A549 (cell line): ENCODE results near the gene CAMK4. TPM values are rescaled to one million over a fixed set of nuclear protein-coding genes. Genes with fewer than 3 reads are reported as not detected.

Source experiments
- ATAC-seq, 2 experiments: fragments of 200-7000 bp in 1 of 2; fragments of >200 bp in 1 of 2; cut with Nextera tagmentation in 1 of 2; cut with Tn5 transposase in 1 of 2; 3 replicates each; pipeline versions ENCODE4 v1.8.0 to v1.9.1; 2018 to 2020; ENCODE audit warnings: mild to moderate bottlenecking in 1 of 2, moderate library complexity in 1 of 2
- CTCF ChIA-PET: fragments of 300-600 bp; sonication (Branson Sonifier 250); formaldehyde crosslinking; extraction: SDS; loops from one replicate; lab custom pipeline; 2021; ENCODE audit warnings: antibody characterized with exemption, inconsistent platforms; lab: Yijun Ruan, JAX
- POLR2A ChIA-PET: fragments of 350-600 bp; formaldehyde crosslinking; extraction: SDS; loops from one replicate; lab custom pipeline; 2021; ENCODE audit warnings: antibody characterized with exemption, inconsistent platforms; lab: Yijun Ruan, JAX
- DNase-seq, 2 experiments: peaks; one replicate each; pipeline versions ENCODE4 v3.0.0 to v3.0.0-alpha.2; 2011 to 2016; ENCODE audit warnings: low read depth in 1 of 2, low spot score in 1 of 2
- FAIRE-seq: peaks from 2 replicates; lab custom pipeline; 2011; peaks lifted over from hg19 to GRCh38; lab: Jason Lieb, UNC
- H3K27ac ChIP-seq, 2 experiments: fragments of >200 bp; sonication (Bioruptor Twin); formaldehyde crosslinking; 3 replicates each; pipeline ENCODE4 v1.5.1; 2016 to 2017
- H3K4me1 ChIP-seq: fragments of >200 bp; sonication (Bioruptor Twin); formaldehyde crosslinking; 3 replicates; pipeline ENCODE4 v1.6.1; 2016
- H3K4me2 ChIP-seq: fragments of >200 bp; sonication (Bioruptor Twin); formaldehyde crosslinking; 3 replicates; pipeline ENCODE4 v1.6.1; 2016
- H3K4me3 ChIP-seq: fragments of >200 bp; sonication (Bioruptor Twin); formaldehyde crosslinking; 3 replicates; pipeline ENCODE4 v1.5.1; 2016
- H3K9me3 ChIP-seq: fragments of >200 bp; sonication (Bioruptor Twin); formaldehyde crosslinking; 3 replicates; pipeline ENCODE4 v1.6.1; 2016
- BHLHE40 ChIP-seq: IDR thresholded peaks from 2 replicates; pipeline ENCODE4 v1.6.1; 2012; ENCODE audit warnings: low read depth, low read length, inconsistent platforms
- CHD2 ChIP-seq: fragments of 150-350 bp; IDR thresholded peaks from 2 replicates; pipeline ENCODE4 v1.6.1; 2014; ENCODE audit warnings: low read length; ENCODE audit not compliant: partially characterized antibody
- CHD4 ChIP-seq: fragments of 200-600 bp; sonication (generic); IDR thresholded peaks from 2 replicates; pipeline ENCODE4 v1.6.1; 2016; ENCODE audit warnings: antibody characterized with exemption, mild to moderate bottlenecking, borderline replicate concordance
- EHMT2 ChIP-seq: fragments of 200-600 bp; sonication (generic); IDR thresholded peaks from 2 replicates; pipeline ENCODE4 v1.6.1; 2016; ENCODE audit warnings: antibody characterized with exemption, low read depth, mild to moderate bottlenecking, moderate library complexity
- FOSB ChIP-seq: fragments of 250-450 bp; sonication (Bioruptor Pico); IDR thresholded peaks from 2 replicates; pipeline ENCODE4 v1.5.0; 2020; ENCODE audit warnings: mild to moderate bottlenecking, moderate library complexity
- FOSL2 ChIP-seq, 2 experiments: fragments of 450-650 bp in 1 of 2; fragments of >200 bp in 1 of 2; sonication (Bioruptor Twin) in 1 of 2; formaldehyde crosslinking; IDR thresholded peaks; 2 replicates each; pipeline versions ENCODE4 v1.5.0 to v1.6.1; 2016 to 2020; ENCODE audit warnings: mild to moderate bottlenecking in 1 of 2, moderate library complexity in 1 of 2
- FOXS1 ChIP-seq: fragments of 250-450 bp; sonication (Bioruptor Pico); IDR thresholded peaks from 2 replicates; pipeline ENCODE4 v1.5.0; 2020; ENCODE audit warnings: mild to moderate bottlenecking, moderate library complexity
- GATA3 ChIP-seq: IDR thresholded peaks from 2 replicates; pipeline ENCODE4 v1.6.1; 2012; ENCODE audit warnings: borderline replicate concordance
- HOXA7 ChIP-seq: fragments of 250-450 bp; sonication (Bioruptor Pico); IDR thresholded peaks from 2 replicates; pipeline ENCODE4 v1.5.0; 2020; ENCODE audit warnings: mild to moderate bottlenecking, moderate library complexity
- JUN ChIP-seq, 2 experiments: fragments of >200 bp; sonication (Bioruptor Twin); formaldehyde crosslinking; IDR thresholded peaks; 2 replicates in 1 of 2; 3 replicates in 1 of 2; pipeline ENCODE4 v1.6.1; 2016 to 2017
- KDM5A ChIP-seq: fragments of 200-600 bp; sonication (generic); IDR thresholded peaks from 2 replicates; pipeline ENCODE4 v1.6.1; 2016; ENCODE audit warnings: antibody characterized with exemption, mild to moderate bottlenecking
- MAFK ChIP-seq: fragments of 450-650 bp; IDR thresholded peaks from 2 replicates; pipeline ENCODE4 v1.6.1; 2014; ENCODE audit not compliant: partially characterized antibody
- MAZ ChIP-seq: fragments of 150-350 bp; IDR thresholded peaks from 2 replicates; pipeline ENCODE4 v1.6.1; 2014; ENCODE audit warnings: antibody characterized with exemption, low read depth, low read length, borderline replicate concordance
- PHF8 ChIP-seq: fragments of 200-600 bp; sonication (generic); IDR thresholded peaks from 2 replicates; pipeline ENCODE4 v1.6.1; 2016; ENCODE audit warnings: low read depth, mild to moderate bottlenecking, antibody characterized with exemption, moderate library complexity, borderline replicate concordance
- POLR2A ChIP-seq: IDR thresholded peaks from 2 replicates; pipeline ENCODE4 v1.6.1; 2012; ENCODE audit warnings: mild to moderate bottlenecking, low read length
- POLR2AphosphoS2 ChIP-seq: conservative IDR thresholded peaks from 2 replicates; pipeline ENCODE4 v1.6.1; 2012; ENCODE audit warnings: low read length, improper control_type of control experiment, inconsistent platforms
- RARB ChIP-seq: fragments of 250-450 bp; sonication (Bioruptor Pico); IDR thresholded peaks from 2 replicates; pipeline ENCODE4 v1.8.0; 2021; ENCODE audit warnings: mild to moderate bottlenecking, moderate library complexity
- RCOR1 ChIP-seq: fragments of 150-350 bp; IDR thresholded peaks from 2 replicates; pipeline ENCODE4 v1.6.1; 2014; ENCODE audit warnings: antibody characterized with exemption, low read length, low read depth
- TFCP2L1 ChIP-seq: fragments of 250-450 bp; sonication (Bioruptor Pico); IDR thresholded peaks from 2 replicates; pipeline ENCODE4 v1.5.0; 2021; ENCODE audit warnings: mild to moderate bottlenecking
- ZFP36 ChIP-seq: fragments of 450-650 bp; IDR thresholded peaks from 2 replicates; pipeline ENCODE4 v1.6.1; 2014; ENCODE audit warnings: borderline replicate concordance; ENCODE audit not compliant: partially characterized antibody
- ZSCAN20 ChIP-seq: fragments of 250-450 bp; sonication (Bioruptor Pico); IDR thresholded peaks from 2 replicates; pipeline ENCODE4 v1.8.0; 2022; ENCODE audit warnings: mild to moderate bottlenecking, moderate library complexity
- WGBS: methylation state at CpG from one replicate; pipeline ENCODE4 v1.1.6; 2017; ENCODE audit errors: missing lambda C conversion rate; 5-methylcytosine and 5-hydroxymethylcytosine counted together
- polyA plus RNA-seq, 4 experiments: library from polyadenylated mRNA; depleted of rRNA in 3 of 4; stranded (reverse); fragments of >200 nt; fragmentation: RNase III in 1 of 4; extraction: RNeasy Plus Mini Kit Qiagen cat#74134 plus additional on column Dnase treatment in 1 of 4; gene quantifications; 2 replicates in 3 of 4; 3 replicates in 1 of 4; pipeline ENCODE4 v1.2.3, GENCODE V29; 2011 to 2017
- TF ChIP-seq, protein P1 (sequence below): fragments of 200-600 bp; sonication (generic); IDR thresholded peaks from 2 replicates; pipeline ENCODE4 v1.6.1; 2016; ENCODE audit warnings: antibody characterized with exemption, mild to moderate bottlenecking, moderate library complexity
- TF ChIP-seq, protein P2 (sequence below): IDR thresholded peaks from 2 replicates; pipeline ENCODE4 v1.6.1; 2012
- TF ChIP-seq, protein P3 (sequence below): IDR thresholded peaks from 2 replicates; pipeline ENCODE4 v1.6.1; 2012
- TF ChIP-seq, protein P4 (sequence below): fragments of 250-450 bp; sonication (Bioruptor Pico); IDR thresholded peaks from 2 replicates; pipeline ENCODE4 v1.5.0; 2021; ENCODE audit warnings: mild to moderate bottlenecking, moderate library complexity, borderline replicate concordance
- TF ChIP-seq, protein P5 (sequence below): fragments of 250-450 bp; sonication (Bioruptor Pico); IDR thresholded peaks from 2 replicates; pipeline ENCODE4 v1.5.0; 2020; ENCODE audit warnings: low read depth, mild to moderate bottlenecking, moderate library complexity

Gene CAMK4
- polyA plus RNA-seq, 2 of the 4 experiments (the other 2 are of a cell fraction): not detected

DNA sequence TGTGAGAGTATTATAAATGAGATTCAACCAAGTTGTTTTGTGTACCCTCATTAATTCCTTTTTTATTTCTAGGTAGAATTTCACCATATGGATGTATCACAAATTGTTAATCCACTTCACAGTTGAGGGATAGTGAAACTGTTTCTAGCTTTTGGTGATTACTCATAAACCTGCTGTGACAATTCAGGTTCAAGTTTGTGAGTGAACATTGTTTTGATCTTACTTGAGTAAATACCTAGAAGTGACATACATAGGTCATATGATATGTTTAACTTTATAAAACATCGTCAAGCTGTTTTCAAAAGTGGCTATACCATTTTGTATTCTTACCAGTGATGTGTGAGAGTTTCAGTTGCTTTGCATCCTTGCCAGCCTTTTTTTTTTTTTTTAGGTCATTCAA lies 112.9 kb downstream of the CAMK4 start:
- CTCF ChIA-PET: interaction anchor here (0.6 to 1.0 kb wide), 2 partner anchors 49 to 186 kb away, joined by 3 to 4 read pairs; no protein-coding TSS in a partner anchor
- H3K9me3 ChIP-seq: no peaks in the 10 kb centered on the region
- DNase-seq: no peak
- no peak for ATAC-seq
- POLR2A ChIA-PET: no interaction called here
- no peak for FAIRE-seq
- TF ChIP-seq, protein P1, sequence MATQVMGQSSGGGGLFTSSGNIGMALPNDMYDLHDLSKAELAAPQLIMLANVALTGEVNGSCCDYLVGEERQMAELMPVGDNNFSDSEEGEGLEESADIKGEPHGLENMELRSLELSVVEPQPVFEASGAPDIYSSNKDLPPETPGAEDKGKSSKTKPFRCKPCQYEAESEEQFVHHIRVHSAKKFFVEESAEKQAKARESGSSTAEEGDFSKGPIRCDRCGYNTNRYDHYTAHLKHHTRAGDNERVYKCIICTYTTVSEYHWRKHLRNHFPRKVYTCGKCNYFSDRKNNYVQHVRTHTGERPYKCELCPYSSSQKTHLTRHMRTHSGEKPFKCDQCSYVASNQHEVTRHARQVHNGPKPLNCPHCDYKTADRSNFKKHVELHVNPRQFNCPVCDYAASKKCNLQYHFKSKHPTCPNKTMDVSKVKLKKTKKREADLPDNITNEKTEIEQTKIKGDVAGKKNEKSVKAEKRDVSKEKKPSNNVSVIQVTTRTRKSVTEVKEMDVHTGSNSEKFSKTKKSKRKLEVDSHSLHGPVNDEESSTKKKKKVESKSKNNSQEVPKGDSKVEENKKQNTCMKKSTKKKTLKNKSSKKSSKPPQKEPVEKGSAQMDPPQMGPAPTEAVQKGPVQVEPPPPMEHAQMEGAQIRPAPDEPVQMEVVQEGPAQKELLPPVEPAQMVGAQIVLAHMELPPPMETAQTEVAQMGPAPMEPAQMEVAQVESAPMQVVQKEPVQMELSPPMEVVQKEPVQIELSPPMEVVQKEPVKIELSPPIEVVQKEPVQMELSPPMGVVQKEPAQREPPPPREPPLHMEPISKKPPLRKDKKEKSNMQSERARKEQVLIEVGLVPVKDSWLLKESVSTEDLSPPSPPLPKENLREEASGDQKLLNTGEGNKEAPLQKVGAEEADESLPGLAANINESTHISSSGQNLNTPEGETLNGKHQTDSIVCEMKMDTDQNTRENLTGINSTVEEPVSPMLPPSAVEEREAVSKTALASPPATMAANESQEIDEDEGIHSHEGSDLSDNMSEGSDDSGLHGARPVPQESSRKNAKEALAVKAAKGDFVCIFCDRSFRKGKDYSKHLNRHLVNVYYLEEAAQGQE: no peak
- no peak for TF ChIP-seq KDM5A
- TF ChIP-seq POLR2AphosphoS2: no peak
- TF ChIP-seq PHF8: no peak
- no peak for TF ChIP-seq TFCP2L1 (CRISPR knock-in tag)
- TF ChIP-seq ZSCAN20 (CRISPR knock-in tag): no peak
- no peak for TF ChIP-seq JUN (IDR thresholded peaks at IDR 0.05)
- no peak for TF ChIP-seq MAZ
- TF ChIP-seq CHD2: no peak
- no peak for TF ChIP-seq RARB (CRISPR knock-in tag)
- no peak for TF ChIP-seq POLR2A
- no peak for TF ChIP-seq EHMT2
- no peak for TF ChIP-seq GATA3
- TF ChIP-seq, protein P2, sequence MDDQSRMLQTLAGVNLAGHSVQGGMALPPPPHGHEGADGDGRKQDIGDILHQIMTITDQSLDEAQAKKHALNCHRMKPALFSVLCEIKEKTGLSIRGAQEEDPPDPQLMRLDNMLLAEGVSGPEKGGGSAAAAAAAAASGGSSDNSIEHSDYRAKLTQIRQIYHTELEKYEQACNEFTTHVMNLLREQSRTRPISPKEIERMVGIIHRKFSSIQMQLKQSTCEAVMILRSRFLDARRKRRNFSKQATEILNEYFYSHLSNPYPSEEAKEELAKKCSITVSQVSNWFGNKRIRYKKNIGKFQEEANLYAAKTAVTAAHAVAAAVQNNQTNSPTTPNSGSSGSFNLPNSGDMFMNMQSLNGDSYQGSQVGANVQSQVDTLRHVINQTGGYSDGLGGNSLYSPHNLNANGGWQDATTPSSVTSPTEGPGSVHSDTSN: no peak
- TF ChIP-seq FOSB (CRISPR knock-in tag): no peak
- no peak for TF ChIP-seq BHLHE40
- TF ChIP-seq CHD4: no peak
- no peak overlapping the region for H3K4me2 ChIP-seq
- no peak overlapping the region for H3K27ac ChIP-seq
- no peaks in the 10 kb centered on the region for H3K4me1 ChIP-seq
- no peak overlapping the region for H3K4me3 ChIP-seq
- WGBS: 0% methylated on average over 1 of the region's 1 CpG

DNA sequence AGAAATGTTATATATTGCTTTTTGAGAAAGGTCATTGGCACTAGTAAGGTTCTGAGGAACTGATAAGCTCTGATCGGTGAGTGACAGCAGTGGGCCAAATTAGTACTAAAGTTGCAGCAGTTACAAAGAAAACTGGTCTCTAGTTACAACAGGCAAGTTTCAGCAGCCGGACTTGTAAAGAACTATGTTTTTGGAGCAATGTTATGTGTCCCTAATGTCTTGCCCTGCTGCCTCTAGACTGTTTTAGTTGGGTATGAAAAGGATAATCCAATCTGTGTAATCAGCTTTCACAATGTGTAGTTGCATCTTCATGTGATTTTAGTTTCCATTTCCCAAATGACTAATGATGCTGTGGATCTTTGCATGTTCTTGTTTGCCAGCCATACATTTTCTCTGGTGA lies 113.5 kb downstream of the CAMK4 start:
- Histone ChIP-seq H3K27ac (no peak overlapping the region), H3K4me2 (no peak overlapping the region), H3K4me3 (no peak overlapping the region), H3K4me1 (no peaks in the 10 kb centered on the region), H3K9me3 (no peaks in the 10 kb centered on the region)
- no peak for ATAC-seq
- TF ChIP-seq FOXS1 (CRISPR knock-in tag): no peak
- CTCF ChIA-PET: interaction anchor here (1.0 kb wide), 1 partner anchor 48 kb away, joined by 3 read pairs; no protein-coding TSS in a partner anchor
- no peak for FAIRE-seq
- POLR2A ChIA-PET: no interaction called here
- no peak for DNase-seq
- 24% methylated on average over 2 of the region's 2 CpGs for WGBS

DNA sequence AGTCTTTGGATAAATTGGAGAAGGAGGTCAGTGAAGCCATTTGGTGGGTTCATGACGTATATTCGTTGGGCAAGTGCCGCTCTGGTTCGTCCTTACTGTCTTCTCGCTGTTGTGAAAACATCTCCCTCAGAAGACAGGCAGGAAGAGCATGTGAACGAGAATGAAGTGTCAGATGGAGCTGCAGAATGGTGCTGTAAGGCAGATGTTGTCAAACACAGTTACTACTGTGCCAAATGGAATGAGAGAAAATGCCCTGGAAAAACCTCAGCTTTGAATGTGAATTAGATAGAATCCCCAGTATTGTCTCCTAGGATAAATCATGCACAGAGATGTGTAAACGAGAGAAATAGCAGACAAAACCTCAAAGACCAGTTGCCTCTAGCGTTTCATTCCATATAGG lies 121.5 kb downstream of the CAMK4 start:
- H3K27ac ChIP-seq: no peak overlapping the region
- WGBS: 6% methylated on average over 8 of the region's 8 CpGs
- no peaks in the 10 kb centered on the region for H3K9me3 ChIP-seq
- H3K4me2 ChIP-seq: no peak overlapping the region
- no peak for ATAC-seq
- TF ChIP-seq, protein P3, sequence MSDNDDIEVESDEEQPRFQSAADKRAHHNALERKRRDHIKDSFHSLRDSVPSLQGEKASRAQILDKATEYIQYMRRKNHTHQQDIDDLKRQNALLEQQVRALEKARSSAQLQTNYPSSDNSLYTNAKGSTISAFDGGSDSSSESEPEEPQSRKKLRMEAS: no peak
- TF ChIP-seq HOXA7 (CRISPR knock-in tag) (no peak), MAFK (no peak), PHF8 (no peak), FOSB (CRISPR knock-in tag) (no peak), RCOR1 (no peak), FOSL2 (IDR thresholded peaks at IDR 0.05) (no peak), FOSL2 (CRISPR knock-in tag; IDR thresholded peaks at IDR 0.05) (no peak), CHD4 (no peak), JUN (IDR thresholded peaks at IDR 0.05) (no peak), ZFP36 (no peak), ZSCAN20 (CRISPR knock-in tag) (no peak)
- TF ChIP-seq, protein P4, sequence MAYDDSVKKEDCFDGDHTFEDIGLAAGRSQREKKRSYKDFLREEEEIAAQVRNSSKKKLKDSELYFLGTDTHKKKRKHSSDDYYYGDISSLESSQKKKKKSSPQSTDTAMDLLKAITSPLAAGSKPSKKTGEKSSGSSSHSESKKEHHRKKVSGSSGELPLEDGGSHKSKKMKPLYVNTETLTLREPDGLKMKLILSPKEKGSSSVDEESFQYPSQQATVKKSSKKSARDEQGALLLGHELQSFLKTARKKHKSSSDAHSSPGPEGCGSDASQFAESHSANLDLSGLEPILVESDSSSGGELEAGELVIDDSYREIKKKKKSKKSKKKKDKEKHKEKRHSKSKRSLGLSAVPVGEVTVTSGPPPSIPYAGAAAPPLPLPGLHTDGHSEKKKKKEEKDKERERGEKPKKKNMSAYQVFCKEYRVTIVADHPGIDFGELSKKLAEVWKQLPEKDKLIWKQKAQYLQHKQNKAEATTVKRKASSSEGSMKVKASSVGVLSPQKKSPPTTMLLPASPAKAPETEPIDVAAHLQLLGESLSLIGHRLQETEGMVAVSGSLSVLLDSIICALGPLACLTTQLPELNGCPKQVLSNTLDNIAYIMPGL (CRISPR knock-in tag): no peak
- TF ChIP-seq, protein P2: no peak
- TF ChIP-seq, protein P5, sequence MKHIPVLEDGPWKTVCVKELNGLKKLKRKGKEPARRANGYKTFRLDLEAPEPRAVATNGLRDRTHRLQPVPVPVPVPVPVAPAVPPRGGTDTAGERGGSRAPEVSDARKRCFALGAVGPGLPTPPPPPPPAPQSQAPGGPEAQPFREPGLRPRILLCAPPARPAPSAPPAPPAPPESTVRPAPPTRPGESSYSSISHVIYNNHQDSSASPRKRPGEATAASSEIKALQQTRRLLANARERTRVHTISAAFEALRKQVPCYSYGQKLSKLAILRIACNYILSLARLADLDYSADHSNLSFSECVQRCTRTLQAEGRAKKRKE (CRISPR knock-in tag): no peak
- no peak for DNase-seq
- no peak overlapping the region for H3K4me3 ChIP-seq
- CTCF ChIA-PET: interaction anchor here (0.6 kb wide), 1 partner anchor 765 kb away, joined by 3 read pairs; no protein-coding TSS in a partner anchor
- POLR2A ChIA-PET: no interaction called here
- no peak for FAIRE-seq
- H3K4me1 ChIP-seq: no peaks in the 10 kb centered on the region
